HG03442 (cell line): ENCODE data around the gene MLLT6.

Experiments
- ATAC-seq: cut with Tn5 transposase; IDR thresholded peaks from one replicate; pipeline ENCODE4 v1.9.1; 2021; ENCODE audit warnings: mild to moderate bottlenecking, moderate library complexity; ENCODE audit not compliant: unreplicated experiment

MLLT6 gene

DNA sequence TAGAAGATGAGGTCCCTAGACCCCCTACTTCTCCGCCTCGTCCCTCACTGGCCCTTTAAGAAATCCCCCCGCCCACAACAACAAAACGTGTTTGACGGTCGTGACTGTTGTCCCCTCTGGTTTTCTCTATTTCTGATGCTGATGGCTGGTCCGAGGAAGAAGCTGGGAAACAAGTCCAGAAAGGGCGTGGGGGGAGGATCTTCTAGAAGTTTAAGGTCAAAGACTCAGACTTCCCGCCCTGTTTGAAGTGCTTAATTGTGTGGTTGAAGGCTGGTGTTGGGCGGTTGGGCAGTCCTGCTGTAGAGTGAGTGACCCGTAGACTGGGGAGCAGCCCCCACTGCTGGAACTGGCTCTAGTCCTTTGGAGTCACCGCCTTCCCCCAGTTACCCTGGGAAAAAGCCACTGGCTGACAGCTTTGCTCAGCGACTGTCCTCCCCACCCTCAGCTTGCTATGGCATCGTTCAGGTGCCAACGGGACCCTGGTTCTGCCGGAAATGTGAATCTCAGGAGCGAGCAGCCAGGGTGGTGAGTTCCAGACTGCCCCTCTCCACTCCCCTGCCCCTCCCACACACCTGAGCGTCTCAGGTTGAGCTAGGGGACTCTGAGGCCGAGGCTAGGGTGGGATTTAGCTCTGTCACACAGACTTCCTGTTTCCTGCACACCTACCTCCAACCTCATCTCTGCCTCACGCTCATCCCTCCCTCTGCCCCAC lies 1.6 kb downstream of the MLLT6 start:
- ATAC-seq, result no peak

DNA sequence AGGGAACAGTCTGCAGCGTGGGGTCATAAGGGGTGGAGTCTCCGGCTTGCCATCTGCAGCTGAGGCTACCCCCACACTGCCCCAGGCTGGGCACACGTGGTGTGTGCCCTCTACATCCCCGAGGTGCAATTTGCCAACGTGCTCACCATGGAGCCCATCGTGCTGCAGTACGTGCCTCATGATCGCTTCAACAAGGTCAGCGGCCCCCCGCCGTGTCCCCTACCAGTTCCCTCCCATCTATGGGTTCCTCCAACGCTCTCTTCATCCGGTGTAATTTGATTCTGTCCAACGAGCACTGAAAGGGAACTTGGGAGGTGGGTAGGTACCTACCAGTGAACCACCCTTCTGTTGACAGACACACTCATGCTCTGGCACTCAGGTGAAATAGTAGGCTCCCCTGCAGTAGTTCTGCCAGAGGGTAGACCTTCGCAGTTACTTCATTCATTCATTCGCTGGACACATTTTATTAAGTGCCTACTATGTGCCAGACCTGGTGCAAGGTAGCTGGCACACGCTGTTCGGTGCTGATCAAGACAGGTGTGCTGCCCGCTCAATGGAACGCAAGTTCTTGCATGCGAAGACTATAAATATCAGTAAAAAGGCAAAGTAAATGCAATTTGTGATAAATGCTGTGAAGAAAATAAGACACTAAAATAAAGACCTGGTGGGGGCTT lies 2.7 kb downstream of the MLLT6 start:
- ATAC-seq, result no peak

DNA sequence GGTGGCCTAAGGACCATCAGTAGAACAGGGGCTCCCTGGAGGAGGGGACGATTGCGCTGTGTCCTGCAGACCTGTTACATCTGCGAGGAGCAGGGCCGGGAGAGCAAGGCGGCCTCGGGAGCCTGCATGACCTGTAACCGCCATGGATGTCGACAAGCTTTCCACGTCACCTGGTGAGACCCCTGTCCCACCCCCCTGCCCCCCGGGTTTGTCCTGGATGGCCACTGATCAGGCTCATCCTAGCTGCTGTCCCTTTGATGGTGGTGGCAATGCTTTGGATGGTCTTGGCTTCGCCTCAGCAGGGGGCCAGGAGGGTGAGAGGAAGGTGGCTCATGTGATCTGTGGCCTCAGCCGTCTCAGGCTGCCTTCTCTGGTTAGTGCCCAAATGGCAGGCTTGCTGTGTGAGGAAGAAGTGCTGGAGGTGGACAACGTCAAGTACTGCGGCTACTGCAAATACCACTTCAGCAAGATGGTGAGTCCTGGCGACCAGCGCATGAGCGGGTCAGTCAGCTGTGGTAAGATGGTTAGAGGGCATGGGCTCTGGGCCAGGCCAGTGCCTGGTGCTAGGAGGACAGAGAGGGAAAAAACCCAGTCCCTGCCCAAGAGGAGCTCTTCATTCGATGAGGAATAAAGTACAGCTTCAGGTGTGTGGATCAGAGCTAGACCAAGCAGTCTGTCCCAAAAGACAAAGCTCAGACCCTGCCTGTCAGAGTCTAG lies 4.2 kb downstream of the MLLT6 start:
- ATAC-seq, result no peak

DNA sequence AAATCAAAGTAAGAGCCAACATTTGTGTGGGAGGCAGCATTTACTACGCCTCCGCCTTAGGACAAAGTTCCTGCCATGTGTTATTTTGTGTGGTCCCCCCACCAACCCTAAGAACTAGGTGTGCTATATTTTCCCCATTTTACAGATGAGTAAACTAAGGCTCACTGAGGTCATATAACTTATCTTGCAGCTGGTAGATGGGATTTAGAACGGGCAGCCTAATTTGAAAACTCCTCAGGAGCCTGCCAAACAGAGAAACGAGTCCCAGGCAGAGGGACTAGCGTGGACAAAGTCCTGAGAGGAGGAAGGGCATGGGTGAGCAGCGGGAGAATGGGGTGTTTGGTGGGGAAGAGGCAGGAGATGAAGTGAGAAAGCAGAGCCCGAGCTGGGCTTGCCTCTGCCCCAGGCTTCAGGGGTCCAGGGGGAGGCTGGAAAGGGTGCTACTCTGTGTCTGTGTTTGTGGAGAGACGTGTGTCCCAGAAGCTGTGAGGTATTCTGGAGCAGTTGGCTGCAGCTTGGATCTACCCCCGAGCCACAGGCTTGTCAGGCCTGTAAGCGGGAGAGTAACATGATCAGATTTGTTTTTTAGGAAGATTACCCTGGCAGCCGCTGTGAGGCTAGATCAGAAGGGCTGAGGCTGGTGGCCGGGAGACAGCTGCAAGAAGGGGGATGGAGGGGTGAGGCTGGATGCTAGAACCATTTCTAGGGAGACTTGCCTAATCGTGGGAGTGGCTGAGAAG lies 5.0 kb downstream of the MLLT6 start:
- no peak for ATAC-seq

DNA sequence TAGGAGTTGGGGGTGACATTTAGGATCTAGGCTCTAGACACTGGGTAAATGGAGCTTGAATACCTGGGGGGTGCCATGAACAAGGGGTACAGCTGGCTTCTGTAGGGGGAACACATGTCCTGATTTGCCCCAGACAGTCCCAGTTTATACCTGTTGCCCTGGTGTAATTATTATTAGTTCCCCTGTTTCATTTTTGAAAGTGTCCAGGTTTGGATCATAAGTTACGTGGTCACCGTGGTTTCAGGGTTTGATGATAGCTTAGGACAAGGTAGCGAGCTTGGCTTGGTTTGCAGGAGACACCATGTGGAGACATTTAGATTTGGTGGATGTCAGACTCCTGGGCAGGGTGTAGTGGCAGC lies 5.5 kb downstream of the MLLT6 start:
- ATAC-seq, result no peak

DNA sequence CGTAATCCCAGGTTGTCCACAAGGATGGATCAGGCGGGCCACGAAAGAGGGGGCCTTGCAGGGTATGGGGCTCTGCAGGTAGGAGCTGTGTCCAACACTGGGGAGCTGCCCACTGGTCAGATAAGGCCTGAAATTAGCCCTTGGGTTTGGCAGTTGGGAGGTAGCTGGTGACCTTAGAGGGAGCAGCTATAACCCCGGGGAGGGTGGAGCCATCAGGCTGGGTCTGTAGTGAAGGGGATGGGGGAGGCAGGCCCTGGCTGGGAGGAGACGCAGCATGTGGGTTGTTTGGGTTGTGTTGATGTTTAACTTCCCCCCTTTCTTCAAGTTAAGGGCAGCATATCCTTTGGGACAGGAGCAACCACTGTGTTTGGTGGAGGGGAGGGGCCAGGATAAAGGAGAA lies 5.9 kb downstream of the MLLT6 start:
- ATAC-seq, result no peak

DNA sequence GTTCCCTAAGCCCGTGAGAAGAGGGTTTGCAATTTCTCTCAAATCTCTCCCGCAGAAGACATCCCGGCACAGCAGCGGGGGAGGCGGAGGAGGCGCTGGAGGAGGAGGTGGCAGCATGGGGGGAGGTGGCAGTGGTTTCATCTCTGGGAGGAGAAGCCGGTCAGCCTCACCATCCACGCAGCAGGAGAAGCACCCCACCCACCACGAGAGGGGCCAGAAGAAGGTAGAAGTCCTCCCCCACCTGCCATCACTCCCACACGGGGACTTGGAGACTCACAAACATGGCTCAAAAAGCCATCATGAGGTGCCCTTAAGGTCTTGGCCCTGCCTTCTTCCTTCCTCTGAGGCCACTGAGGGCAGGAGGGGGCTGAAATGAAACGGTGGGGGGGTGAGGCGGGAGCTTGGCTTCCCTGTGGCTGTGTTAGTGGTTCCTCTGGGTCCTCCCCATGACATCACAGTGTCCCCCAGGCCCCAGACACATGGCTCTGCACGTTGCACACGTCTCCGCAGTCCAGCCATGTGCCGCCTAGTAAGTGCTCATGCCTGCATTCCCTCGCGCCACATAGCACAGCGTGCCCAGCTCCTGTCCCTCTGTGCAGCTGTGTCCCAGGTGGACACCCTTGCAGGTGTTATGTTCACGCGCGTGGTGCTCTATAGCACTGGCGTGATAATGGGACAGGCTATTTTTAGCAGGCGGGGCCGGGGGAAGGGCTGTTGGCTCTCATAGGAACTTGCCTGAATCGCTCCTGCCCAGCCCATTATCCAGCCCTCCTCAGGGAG lies 6.9 kb downstream of the MLLT6 start:
- no peak for ATAC-seq

DNA sequence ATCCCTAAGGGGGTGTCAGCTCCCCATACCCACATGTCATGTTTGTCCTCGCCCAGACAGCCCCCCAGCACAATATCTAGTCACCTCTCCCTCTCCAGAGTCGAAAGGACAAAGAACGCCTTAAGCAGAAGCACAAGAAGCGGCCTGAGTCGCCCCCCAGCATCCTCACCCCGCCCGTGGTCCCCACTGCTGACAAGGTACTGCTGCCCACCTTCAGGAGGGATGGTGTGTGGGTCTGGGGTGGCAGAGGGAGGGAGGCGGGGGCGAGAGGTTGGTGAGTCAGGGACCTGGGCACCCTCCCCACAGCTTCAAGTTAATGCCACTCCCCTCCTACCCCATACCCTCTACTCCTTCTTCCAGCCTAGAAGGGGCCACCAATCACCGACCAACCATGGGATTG lies 7.5 kb downstream of the MLLT6 start:
- ATAC-seq, result no peak

DNA sequence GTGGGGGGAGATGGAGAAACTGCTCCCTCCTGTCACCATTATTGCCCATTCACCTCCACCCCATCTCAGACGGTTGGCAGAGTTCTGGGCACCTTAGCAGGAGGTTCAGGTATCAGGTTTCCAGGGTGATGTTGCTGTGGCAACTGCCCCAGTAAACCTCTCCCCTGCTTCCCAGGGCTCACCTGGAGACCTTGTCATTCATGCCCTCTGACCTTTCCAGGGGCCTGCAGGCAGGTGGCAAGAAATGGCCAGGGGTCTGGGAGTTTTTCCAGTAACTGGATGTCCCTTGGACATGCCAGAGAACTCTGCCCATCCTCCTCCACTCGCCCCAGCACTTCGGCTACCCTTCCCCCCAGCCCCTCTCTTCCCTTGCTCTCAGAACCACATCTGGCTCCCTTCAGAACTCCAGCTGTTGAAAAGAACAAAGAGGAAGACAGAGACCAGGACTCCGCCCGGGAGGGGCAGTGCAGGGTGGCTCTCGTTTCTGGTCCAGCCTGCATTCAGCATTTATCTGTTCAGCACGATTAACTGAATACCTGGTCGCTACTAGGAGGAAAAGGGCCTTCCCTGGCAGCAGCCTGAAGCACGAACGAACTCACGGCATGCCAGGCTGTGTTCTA lies 8.5 kb downstream of the MLLT6 start:
- ATAC-seq, result no peak

DNA sequence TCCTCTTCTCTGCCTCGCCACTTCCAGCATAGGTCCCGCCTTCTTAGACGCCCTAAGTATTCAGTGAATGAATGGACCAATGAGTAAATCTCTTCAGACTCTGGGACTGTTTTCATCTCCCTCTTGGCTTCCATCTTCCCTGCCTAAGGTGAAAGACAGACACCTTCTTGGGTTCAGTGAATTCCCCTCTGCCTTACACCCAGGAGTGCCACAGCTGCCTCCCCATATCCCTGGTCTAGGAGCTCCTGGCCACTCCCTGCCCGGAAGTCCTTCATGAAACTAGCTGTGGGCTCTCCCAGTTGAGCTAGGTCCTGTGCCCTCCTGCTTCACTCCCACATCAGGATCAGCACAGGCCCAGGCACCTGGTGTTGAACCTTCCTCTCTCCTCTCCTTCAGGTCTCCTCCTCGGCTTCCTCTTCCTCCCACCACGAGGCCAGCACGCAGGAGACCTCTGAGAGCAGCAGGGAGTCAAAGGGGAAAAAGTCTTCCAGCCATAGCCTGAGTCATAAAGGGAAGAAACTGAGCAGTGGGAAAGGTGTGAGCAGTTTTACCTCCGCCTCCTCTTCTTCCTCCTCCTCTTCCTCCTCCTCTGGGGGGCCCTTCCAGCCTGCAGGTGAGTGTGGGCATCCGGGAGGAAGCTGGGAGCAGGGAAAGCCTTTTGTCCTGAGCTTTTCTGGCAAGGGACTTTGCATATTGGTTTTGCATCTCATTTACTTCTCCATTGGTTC lies 10.3 kb downstream of the MLLT6 start:
- no peak for ATAC-seq

DNA sequence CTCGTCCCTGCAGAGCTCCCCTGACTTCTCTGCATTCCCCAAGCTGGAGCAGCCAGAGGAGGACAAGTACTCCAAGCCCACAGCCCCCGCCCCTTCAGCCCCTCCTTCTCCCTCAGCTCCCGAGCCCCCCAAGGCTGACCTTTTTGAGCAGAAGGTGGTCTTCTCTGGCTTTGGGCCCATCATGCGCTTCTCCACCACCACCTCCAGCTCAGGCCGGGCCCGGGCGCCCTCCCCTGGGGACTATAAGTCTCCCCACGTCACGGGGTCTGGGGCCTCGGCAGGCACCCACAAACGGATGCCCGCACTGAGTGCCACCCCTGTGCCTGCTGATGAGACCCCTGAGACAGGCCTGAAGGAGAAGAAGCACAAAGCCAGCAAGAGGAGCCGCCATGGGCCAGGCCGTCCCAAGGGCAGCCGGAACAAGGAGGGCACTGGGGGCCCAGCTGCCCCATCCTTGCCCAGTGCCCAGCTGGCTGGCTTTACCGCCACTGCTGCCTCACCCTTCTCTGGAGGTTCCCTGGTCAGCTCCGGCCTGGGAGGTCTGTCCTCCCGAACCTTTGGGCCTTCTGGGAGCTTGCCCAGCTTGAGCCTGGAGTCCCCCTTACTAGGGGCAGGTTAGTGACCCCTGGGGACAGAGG lies 11.4 kb downstream of the MLLT6 start:
- ATAC-seq, result no peak

DNA sequence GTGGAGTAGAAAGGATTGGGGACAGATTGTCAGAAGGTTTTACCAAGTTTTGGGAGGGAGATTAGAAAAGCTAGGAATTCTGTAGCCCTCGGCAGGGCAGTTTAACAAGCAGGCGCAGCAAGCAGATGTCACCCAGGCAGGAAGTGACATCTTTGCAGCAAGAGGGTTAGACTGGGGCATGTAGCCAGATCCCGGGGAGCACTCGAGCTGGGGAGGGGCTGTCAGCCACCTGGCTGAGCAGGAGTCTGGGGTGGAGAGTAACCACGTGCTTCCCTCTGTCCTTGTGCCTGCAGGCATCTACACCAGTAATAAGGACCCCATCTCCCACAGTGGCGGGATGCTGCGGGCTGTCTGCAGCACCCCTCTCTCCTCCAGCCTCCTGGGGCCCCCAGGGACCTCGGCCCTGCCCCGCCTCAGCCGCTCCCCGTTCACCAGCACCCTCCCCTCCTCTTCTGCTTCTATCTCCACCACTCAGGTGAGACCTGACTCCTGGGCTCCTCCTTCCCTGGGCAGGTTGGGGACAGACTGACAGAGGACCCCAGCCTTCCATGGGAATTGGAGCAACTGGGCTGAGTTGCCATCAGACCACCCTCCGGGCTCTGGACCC lies 12.2 kb downstream of the MLLT6 start:
- no peak for ATAC-seq

DNA sequence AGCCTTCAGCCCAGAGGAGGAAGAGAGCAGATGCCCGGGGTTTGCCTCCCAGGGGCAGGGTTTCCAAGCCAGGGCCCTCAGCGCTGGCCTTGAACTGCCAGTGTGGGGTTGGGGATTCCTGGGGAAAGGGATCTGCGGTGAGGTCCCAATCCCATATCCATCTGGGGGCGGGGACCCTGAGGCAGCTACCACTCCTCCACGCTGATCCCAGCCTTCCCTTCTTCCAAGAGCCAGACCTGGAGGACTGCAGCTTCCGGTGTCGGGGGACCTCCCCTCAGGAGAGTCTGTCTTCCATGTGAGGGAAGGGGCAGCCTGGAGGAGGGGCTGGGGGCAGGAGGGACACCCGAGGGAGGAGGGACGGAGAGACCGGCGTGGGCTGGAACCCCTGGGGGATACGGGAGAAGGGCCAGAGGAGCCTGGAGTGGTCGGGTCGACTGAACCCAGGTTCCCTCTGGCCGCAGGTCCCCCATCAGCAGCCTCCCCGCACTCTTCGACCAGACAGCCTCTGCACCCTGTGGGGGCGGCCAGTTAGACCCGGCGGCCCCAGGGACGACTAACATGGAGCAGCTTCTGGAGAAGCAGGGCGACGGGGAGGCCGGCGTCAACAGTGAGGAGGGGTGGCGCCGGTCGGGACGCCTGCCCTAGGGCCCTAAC lies 14.3 kb downstream of the MLLT6 start:
- no peak for ATAC-seq

DNA sequence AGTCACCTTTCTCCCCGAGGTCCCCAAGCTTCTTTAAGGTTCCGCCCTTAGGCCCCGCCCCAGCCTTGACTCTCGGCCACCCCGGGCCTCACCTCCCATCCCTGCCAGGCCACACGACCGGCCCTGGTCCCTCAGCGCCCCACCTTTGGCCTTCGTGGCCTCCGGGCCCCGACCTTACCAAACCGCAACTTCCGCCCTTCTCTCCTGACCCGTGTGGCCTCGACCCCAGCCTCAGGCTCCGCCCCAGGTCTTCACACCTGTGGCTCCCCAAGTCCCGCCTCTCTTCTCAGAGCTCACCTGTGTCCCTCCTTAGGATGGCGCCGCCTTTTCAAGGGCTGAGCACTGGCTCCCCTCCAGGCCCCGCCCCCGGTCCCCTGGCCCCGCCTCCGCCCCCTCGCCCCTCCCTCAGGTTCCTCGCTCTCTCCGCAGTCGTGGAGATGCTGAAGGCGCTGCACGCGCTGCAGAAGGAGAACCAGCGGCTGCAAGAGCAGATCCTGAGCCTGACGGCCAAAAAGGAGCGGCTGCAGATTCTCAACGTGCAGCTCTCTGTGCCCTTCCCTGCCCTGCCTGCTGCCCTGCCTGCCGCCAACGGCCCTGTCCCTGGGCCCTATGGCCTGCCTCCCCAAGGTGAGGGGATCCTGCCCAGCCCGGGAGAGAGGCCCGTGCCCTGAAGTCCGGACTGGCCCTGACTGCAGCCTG lies 15.0 kb downstream of the MLLT6 start:
- ATAC-seq, result no peak

DNA sequence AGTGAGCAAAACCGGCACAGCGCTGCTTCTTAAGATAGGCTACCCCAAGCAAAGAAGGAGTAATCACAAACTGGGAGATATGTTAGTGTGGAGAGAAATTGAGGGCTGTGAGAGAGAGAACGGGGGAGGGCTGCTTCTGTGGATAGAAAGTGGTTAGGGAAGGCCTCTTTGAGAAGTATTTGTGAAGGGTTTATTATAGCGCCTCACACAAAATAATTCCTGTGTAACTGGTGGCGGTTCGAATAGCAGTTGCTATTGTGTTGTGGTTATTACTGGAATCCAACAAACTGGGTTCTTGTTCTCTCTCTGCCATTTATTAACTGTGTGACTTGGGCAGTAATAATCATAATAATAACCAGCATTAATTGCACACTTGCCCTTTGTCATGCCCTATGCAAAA lies 15.9 kb downstream of the MLLT6 start:
- ATAC-seq, result no peak

DNA sequence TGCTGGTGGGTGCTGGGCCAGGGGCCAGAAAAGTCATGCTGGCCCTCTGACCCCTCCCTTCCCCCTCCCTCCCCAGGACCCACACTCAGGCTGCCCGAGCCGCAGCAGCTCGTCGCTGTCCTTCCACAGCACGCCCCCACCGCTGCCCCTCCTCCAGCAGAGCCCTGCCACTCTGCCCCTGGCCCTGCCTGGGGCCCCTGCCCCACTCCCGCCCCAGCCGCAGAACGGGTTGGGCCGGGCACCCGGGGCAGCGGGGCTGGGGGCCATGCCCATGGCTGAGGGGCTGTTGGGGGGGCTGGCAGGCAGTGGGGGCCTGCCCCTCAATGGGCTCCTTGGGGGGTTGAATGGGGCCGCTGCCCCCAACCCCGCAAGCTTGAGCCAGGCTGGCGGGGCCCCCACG lies 16.7 kb downstream of the MLLT6 start:
- ATAC-seq, result no peak

DNA sequence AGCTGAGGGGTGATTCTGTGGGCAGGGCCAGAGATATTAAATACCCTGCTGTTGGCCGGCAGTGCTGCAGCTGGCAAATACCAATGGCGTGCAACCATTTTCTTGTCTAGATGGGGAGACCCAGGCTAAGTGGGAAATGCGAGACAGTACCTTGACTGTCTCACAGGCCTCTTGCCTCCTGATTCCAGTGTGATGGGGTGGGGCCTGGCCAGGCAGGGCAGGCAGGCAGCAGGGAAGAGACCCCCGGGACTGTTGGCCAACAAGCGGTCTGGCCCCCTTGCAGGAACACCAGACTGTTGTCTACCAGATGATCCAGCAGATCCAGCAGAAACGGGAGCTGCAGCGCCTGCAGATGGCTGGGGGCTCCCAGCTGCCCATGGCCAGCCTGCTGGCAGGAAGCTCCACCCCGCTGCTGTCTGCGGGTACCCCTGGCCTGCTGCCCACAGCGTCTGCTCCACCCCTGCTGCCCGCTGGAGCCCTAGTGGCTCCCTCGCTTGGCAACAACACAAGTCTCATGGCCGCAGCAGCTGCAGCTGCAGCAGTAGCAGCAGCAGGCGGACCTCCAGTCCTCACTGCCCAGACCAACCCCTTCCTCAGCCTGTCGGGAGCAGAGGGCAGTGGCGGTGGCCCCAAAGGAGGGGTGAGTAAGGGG lies 19.4 kb downstream of the MLLT6 start:
- no peak for ATAC-seq
